ENCODE results near the gene GPX1. TPM values are rescaled to one million over a fixed set of nuclear protein-coding genes. Genes with fewer than 3 reads are reported as not detected.

GPX1 gene
- total and polyA plus RNA-seq, 10 of the 15 experiments (the other 5 are each of a cell fraction or from before 2014, with no cell fraction given): 32.0 to 1,121 (median 400) TPM

DNA sequence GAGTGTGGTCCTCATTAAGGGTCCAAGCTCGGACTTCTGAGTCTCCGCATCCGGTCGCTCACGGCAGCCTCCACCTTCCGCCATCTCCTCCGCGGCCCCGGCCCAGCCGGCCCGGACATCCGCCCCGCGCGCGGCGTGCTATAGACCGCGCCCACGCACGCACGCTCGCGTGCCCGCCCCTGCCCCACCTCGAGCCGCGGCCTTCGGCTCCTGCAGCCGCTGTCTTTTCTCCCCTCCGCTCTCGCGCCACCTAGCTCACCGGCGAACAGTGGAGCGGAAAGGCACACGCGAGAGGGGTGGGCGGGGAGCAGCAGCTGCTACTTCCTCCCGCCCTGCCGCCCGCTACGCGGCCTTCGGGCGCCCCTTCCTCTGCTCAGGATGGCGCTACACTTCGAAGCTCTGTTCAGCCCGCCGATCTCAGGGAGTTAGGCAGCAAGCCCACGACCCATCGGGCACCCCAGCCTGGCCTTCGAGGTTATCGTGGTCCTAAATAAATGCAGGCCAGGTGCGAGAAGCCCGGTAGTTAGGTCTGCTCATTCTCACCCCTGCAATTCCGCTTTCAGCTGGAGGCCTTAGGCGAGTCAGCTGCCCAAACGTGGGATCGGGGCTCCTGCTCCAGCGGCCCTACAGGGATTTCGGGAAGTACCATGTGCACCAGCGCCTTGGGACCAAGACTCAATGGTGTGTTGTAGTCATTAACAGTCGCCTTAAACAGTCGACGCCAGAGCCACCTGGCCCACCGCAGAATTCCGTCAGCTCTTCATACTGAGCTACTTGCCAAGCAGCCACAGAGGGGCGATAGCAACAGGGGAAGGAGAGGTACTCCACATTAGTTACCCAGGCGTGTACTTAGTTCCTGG is 18.0 kb downstream of the GPX1 start, which contains the start of gene USP4:
TSS of gene USP4 (minus strand) at position 113 of the 860 bp plus-strand sequence. CDS start at position 84, 29 bp downstream.
- ATAC-seq (peak; percentile 92), DNase-seq (ENCODE audit: low read depth, low spot score) (peak; percentile 87), FAIRE-seq (peak; percentile 83)
- peak within 1 kb of the TSS; percentile 89 for H3K4me3 ChIP-seq
- peak within 1 kb of the TSS; percentile 98 for H3K27ac ChIP-seq (ENCODE audit: control insufficient read depth, insufficient read depth)
- H3K36me3 ChIP-seq (ENCODE audit: control insufficient read depth in 2 of 2, insufficient read depth in 2 of 2, low read length in 1 of 2): peaks cover 0 to 2% of the 10 kb centered on the region in 2 experiments; a peak in 3 of 4 replicates
- H2AFZ ChIP-seq (ENCODE audit: control insufficient read depth, low read depth, low read length): peak within 1 kb of the TSS; percentile 55
- under 1% methylated on average over 54 of the region's 70 CpGs for WGBS (ENCODE audit: insufficient coverage, insufficient replicate concordance, low lambda C conversion rate, missing lambda C conversion rate)
- no peaks in the 10 kb centered on the region for H3K27me3 ChIP-seq (replicated peaks in 1 of 2; ENCODE audit: control insufficient read depth in 2 of 2, insufficient read depth in 2 of 2, low read length in 1 of 2)
- H3K79me2 ChIP-seq (ENCODE audit: control insufficient read depth, insufficient read depth, low read length): peaks cover 49% of the 10 kb centered on the region
- H3K9ac ChIP-seq (ENCODE audit: control insufficient read depth, insufficient read depth, low read length): peak within 1 kb of the TSS; percentile 92
- TSS peak; percentile 96 for BruUV-seq (replicated peaks)
- ChIA-PET CTCF (interaction anchor here (0.6 to 4.8 kb wide), 42 partner anchors 9 to 1047 kb away, joined by 3 to 73 read pairs (median 4); partner anchors contain the start of genes AMT, DAG1, GPX1 and KLHDC8B), POLR2A (interaction anchor here (0.7 to 3.0 kb wide), 26 partner anchors 10 to 333 kb away, joined by 3 to 40 read pairs (median 6); partner anchors contain the start of genes DAG1, GPX1, NICN1 and QRICH1), SMC1A (ENCODE audit: uncharacterized antibody, unreplicated experiment) (interaction anchor here (0.6 to 3.0 kb wide), 29 partner anchors 8 to 352 kb away, joined by 3 to 34 read pairs (median 4); partner anchors contain the start of genes DAG1, GPX1, NICN1 and RHOA), RAD21 (ENCODE audit: unreplicated experiment) (interaction anchor here (0.6 to 2.9 kb wide), 30 partner anchors 10 to 422 kb away, joined by 3 to 64 read pairs (median 4); partner anchors contain the start of genes ARIH2, DAG1, GPX1 and KLHDC8B)
- in situ Hi-C loops (cut with MboI) (no loop called here), intact Hi-C loops (cut with micrococcal nuclease; ENCODE audit: unreplicated experiment) (loop anchor here (1.0 to 10.0 kb wide), 4 partner anchors 18 to 315 kb away; partner anchors contain the start of genes GPX1, IMPDH2, NDUFAF3 and TCTA)
- no peaks in the 10 kb centered on the region for H3K9me3 ChIP-seq (replicated peaks; ENCODE audit: control insufficient read depth, insufficient read depth, low read length)
- H3K4me2 ChIP-seq (ENCODE audit: control insufficient read depth, insufficient read depth): peak within 1 kb of the TSS; percentile 85
- no peaks in the 10 kb centered on the region for H4K20me1 ChIP-seq (ENCODE audit: control insufficient read depth, insufficient read depth)
- peaks cover 38% of the 10 kb centered on the region for H3K4me1 ChIP-seq (ENCODE audit: control insufficient read depth, insufficient read depth, low read length)
- TF ChIP-seq, protein P1, sequence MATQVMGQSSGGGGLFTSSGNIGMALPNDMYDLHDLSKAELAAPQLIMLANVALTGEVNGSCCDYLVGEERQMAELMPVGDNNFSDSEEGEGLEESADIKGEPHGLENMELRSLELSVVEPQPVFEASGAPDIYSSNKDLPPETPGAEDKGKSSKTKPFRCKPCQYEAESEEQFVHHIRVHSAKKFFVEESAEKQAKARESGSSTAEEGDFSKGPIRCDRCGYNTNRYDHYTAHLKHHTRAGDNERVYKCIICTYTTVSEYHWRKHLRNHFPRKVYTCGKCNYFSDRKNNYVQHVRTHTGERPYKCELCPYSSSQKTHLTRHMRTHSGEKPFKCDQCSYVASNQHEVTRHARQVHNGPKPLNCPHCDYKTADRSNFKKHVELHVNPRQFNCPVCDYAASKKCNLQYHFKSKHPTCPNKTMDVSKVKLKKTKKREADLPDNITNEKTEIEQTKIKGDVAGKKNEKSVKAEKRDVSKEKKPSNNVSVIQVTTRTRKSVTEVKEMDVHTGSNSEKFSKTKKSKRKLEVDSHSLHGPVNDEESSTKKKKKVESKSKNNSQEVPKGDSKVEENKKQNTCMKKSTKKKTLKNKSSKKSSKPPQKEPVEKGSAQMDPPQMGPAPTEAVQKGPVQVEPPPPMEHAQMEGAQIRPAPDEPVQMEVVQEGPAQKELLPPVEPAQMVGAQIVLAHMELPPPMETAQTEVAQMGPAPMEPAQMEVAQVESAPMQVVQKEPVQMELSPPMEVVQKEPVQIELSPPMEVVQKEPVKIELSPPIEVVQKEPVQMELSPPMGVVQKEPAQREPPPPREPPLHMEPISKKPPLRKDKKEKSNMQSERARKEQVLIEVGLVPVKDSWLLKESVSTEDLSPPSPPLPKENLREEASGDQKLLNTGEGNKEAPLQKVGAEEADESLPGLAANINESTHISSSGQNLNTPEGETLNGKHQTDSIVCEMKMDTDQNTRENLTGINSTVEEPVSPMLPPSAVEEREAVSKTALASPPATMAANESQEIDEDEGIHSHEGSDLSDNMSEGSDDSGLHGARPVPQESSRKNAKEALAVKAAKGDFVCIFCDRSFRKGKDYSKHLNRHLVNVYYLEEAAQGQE (IDR thresholded peaks at IDR 0.05; ENCODE audit: low read depth, low read length): no peak; the same call in 1 of the 2 replicates
- TF ChIP-seq CHD2 (IDR thresholded peaks at IDR 0.05; ENCODE audit: borderline replicate concordance, low read depth, low read length) (peak; percentile 88), IRF4 (IDR thresholded peaks at IDR 0.05; ENCODE audit: low read depth, low read length) (0 out of 2 replicates have a peak, but pooled peaks have one; percentile 26), NFYB (IDR thresholded peaks at IDR 0.05; ENCODE audit: insufficient read depth, low read depth, low read length) (no peak), ASH2L (IDR thresholded peaks at IDR 0.05; ENCODE audit: borderline replicate concordance, low read depth) (no peak), IKZF2 (IDR thresholded peaks at IDR 0.05) (peak; percentile 82 to 88), SIN3A (IDR thresholded peaks at IDR 0.05; ENCODE audit: low read depth, low read length) (peak; percentile 90)
- TF ChIP-seq, protein P2, sequence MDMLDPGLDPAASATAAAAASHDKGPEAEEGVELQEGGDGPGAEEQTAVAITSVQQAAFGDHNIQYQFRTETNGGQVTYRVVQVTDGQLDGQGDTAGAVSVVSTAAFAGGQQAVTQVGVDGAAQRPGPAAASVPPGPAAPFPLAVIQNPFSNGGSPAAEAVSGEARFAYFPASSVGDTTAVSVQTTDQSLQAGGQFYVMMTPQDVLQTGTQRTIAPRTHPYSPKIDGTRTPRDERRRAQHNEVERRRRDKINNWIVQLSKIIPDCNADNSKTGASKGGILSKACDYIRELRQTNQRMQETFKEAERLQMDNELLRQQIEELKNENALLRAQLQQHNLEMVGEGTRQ (IDR thresholded peaks at IDR 0.05; ENCODE audit: borderline replicate concordance, low read depth, low read length): no peak
- TF ChIP-seq, protein P3, sequence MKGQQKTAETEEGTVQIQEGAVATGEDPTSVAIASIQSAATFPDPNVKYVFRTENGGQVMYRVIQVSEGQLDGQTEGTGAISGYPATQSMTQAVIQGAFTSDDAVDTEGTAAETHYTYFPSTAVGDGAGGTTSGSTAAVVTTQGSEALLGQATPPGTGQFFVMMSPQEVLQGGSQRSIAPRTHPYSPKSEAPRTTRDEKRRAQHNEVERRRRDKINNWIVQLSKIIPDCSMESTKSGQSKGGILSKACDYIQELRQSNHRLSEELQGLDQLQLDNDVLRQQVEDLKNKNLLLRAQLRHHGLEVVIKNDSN (IDR thresholded peaks at IDR 0.05; ENCODE audit: borderline replicate concordance, extremely low read length, insufficient read depth, low read depth, low read length): no peak
- TF ChIP-seq, protein P4, sequence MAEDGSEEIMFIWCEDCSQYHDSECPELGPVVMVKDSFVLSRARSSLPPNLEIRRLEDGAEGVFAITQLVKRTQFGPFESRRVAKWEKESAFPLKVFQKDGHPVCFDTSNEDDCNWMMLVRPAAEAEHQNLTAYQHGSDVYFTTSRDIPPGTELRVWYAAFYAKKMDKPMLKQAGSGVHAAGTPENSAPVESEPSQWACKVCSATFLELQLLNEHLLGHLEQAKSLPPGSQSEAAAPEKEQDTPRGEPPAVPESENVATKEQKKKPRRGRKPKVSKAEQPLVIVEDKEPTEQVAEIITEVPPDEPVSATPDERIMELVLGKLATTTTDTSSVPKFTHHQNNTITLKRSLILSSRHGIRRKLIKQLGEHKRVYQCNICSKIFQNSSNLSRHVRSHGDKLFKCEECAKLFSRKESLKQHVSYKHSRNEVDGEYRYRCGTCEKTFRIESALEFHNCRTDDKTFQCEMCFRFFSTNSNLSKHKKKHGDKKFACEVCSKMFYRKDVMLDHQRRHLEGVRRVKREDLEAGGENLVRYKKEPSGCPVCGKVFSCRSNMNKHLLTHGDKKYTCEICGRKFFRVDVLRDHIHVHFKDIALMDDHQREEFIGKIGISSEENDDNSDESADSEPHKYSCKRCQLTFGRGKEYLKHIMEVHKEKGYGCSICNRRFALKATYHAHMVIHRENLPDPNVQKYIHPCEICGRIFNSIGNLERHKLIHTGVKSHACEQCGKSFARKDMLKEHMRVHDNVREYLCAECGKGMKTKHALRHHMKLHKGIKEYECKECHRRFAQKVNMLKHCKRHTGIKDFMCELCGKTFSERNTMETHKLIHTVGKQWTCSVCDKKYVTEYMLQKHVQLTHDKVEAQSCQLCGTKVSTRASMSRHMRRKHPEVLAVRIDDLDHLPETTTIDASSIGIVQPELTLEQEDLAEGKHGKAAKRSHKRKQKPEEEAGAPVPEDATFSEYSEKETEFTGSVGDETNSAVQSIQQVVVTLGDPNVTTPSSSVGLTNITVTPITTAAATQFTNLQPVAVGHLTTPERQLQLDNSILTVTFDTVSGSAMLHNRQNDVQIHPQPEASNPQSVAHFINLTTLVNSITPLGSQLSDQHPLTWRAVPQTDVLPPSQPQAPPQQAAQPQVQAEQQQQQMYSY (CRISPR knock-in tag; IDR thresholded peaks at IDR 0.05): no peak

Measured in GM12878 (cell line).